GM23338 (cell line): ENCODE data around the gene MED9. TPM values are rescaled to one million over a fixed set of nuclear protein-coding genes. Genes with fewer than 3 reads are reported as not detected.

Experiments used
- ATAC-seq: fragments of 200-7000 bp; cut with Tn5 transposase; 3 replicates; pipeline ENCODE4 v1.9.1; 2020
- DNase-seq: peaks from one replicate; pipeline ENCODE4 v3.0.0-alpha.2; 2015; ENCODE audit warnings: low spot score
- H2AFZ ChIP-seq: fragments of 200-600 bp; sonication (generic); 2 replicates; pipeline ENCODE4 v1.8.0; 2016; ENCODE audit warnings: antibody characterized with exemption, mild to moderate bottlenecking, moderate library complexity
- H3F3A ChIP-seq: fragments of 200-600 bp; sonication (generic); replicated peaks from 2 replicates; pipeline ENCODE4 v1.8.0; 2017; ENCODE audit warnings: antibody characterized with exemption, mixed run types, low read depth
- H3K27ac ChIP-seq: fragments of 200-600 bp; sonication (generic); 2 replicates; pipeline ENCODE4 v1.6.1; 2016; ENCODE audit warnings: low read depth
- H3K27me3 ChIP-seq: fragments of 200-600 bp; sonication (generic); 2 replicates; pipeline ENCODE4 v1.8.0; 2016; ENCODE audit warnings: mild to moderate bottlenecking, mixed run types, moderate library complexity; ENCODE audit not compliant: insufficient read depth
- H3K36me3 ChIP-seq: fragments of 200-600 bp; sonication (generic); 2 replicates; pipeline ENCODE4 v1.8.0; 2016; ENCODE audit warnings: mild to moderate bottlenecking; ENCODE audit not compliant: insufficient read depth
- H3K4me1 ChIP-seq: fragments of 200-600 bp; sonication (generic); 2 replicates; pipeline ENCODE4 v1.8.0; 2016; ENCODE audit warnings: mild to moderate bottlenecking, moderate library complexity; ENCODE audit not compliant: insufficient read depth
- H3K4me2 ChIP-seq: fragments of 200-600 bp; sonication (generic); 2 replicates; pipeline ENCODE4 v1.7.1; 2017; ENCODE audit warnings: mixed run types
- H3K4me3 ChIP-seq: fragments of 200-600 bp; sonication (generic); 2 replicates; pipeline ENCODE4 v1.6.1; 2016; ENCODE audit warnings: mixed run types
- H3K79me2 ChIP-seq: fragments of 200-600 bp; sonication (generic); replicated peaks from 2 replicates; pipeline ENCODE4 v1.8.0; 2017; ENCODE audit warnings: mild to moderate bottlenecking; ENCODE audit not compliant: insufficient read depth
- H3K9me2 ChIP-seq: fragments of 200-600 bp; sonication (generic); 2 replicates; pipeline ENCODE4 v1.8.0; 2017; ENCODE audit not compliant: insufficient read depth
- H4K20me1 ChIP-seq: fragments of 200-600 bp; sonication (generic); replicated peaks from 2 replicates; pipeline ENCODE4 v1.8.0; 2017; ENCODE audit warnings: mild to moderate bottlenecking; ENCODE audit not compliant: insufficient read depth
- H3K27ac Mint-ChIP-seq: 2 replicates; pipeline ENCODE4 v1.8.0; 2020; ENCODE audit warnings: inconsistent platforms, mild to moderate bottlenecking, moderate library complexity, mixed read lengths
- H3K27me3 Mint-ChIP-seq: 3 replicates; pipeline ENCODE4 v1.8.0; 2022; ENCODE audit warnings: low read depth, mild to moderate bottlenecking, moderate library complexity, mixed read lengths, inconsistent platforms; ENCODE audit not compliant: insufficient read depth, poor library complexity
- H3K36me3 Mint-ChIP-seq: 3 replicates; pipeline ENCODE4 v1.8.0; 2021; ENCODE audit warnings: low read depth, mild to moderate bottlenecking, inconsistent platforms, moderate library complexity, mixed read lengths
- H3K4me1 Mint-ChIP-seq: 3 replicates; pipeline ENCODE4 v1.8.0; 2020; ENCODE audit warnings: mild to moderate bottlenecking, inconsistent platforms, mixed read lengths
- H3K4me3 Mint-ChIP-seq: 3 replicates; pipeline ENCODE4 v1.8.0; 2021; ENCODE audit warnings: moderate library complexity, mild to moderate bottlenecking, inconsistent platforms, mixed read lengths
- H3K9me3 Mint-ChIP-seq: 3 replicates; pipeline ENCODE4 v1.8.0; 2020; ENCODE audit warnings: moderate library complexity, mild to moderate bottlenecking, inconsistent platforms, mixed read lengths
- EZH2 ChIP-seq: fragments of 200-600 bp; sonication (generic); IDR thresholded peaks from one replicate; pipeline ENCODE4 v1.8.0; 2017; ENCODE audit warnings: antibody characterized with exemption, mild to moderate bottlenecking, low read depth; ENCODE audit not compliant: unreplicated experiment
- NANOG ChIP-seq: IDR thresholded peaks from 2 replicates; pipeline ENCODE4 v1.6.1; 2016; ENCODE audit warnings: antibody characterized with exemption, borderline replicate concordance
- STAT1 ChIP-seq: IDR thresholded peaks from one replicate; pipeline ENCODE4 v1.6.1; 2016; ENCODE audit warnings: antibody characterized with exemption; ENCODE audit not compliant: unreplicated experiment
- ZNF114 ChIP-seq: fragments of 250-450 bp; sonication (Bioruptor Pico); IDR thresholded peaks from 2 replicates; pipeline ENCODE4 v1.5.0; 2020; ENCODE audit warnings: mild to moderate bottlenecking, moderate library complexity
- ZNF331 ChIP-seq: fragments of 250-450 bp; sonication (Bioruptor Pico); IDR thresholded peaks from 2 replicates; pipeline ENCODE4 v1.5.0; 2020; ENCODE audit warnings: low read depth, mild to moderate bottlenecking, moderate library complexity
- polyA plus RNA-seq: library from polyadenylated mRNA; unstranded; fragments of >200 nt; fragmentation: Nextera tagmentation; extraction: Ambion mirVana; gene quantifications from 2 replicates; pipeline ENCODE4 v1.2.1, GENCODE V29; 2016
- total RNA-seq: library from RNA; depleted of rRNA; stranded (reverse); fragments of >200 nt; shearing (Covaris generic); gene quantifications from 2 replicates; pipeline ENCODE4 v1.2.3, GENCODE V29; 2014
- TF ChIP-seq, protein P1 (sequence below): IDR thresholded peaks from 2 replicates; pipeline ENCODE4 v1.6.1; 2016; ENCODE audit warnings: antibody characterized with exemption
- TF ChIP-seq, protein P2 (sequence below): IDR thresholded peaks from one replicate; pipeline ENCODE4 v1.6.1; 2018; ENCODE audit warnings: antibody characterized with exemption; ENCODE audit not compliant: unreplicated experiment
- TF ChIP-seq, protein P3 (sequence below): fragments of 250-450 bp; sonication (Bioruptor Pico); IDR thresholded peaks from 2 replicates; pipeline ENCODE4 v1.5.0; 2020; ENCODE audit warnings: mild to moderate bottlenecking, moderate library complexity

Gene MED9
- total and polyA plus RNA-seq, 2 experiments from 2014 or later = 17.3 to 19.9 TPM

DNA sequence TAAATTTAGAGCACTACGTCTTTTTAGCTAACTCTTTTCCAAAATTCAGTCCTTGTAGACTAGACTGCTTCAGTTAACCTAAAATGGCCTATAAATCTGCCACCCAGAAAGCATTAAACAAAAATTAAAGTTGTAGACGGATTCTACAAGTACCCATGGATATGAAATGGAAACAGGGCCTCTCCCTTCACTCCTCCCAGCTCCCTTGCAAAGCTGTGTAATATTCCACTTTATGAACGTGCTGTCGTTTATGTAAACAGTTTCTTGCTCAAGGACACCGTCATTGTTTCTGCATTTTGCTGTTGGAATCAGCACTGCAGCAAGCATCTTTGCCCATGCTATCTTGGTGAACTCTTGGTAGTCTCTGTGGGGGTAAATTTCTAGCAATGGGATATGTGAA is 5.1 kb downstream of the MED9 start (continued):
- TF ChIP-seq ZNF331 (CRISPR knock-in tag) (no peak), NANOG (no peak), ZNF114 (CRISPR knock-in tag) (no peak)
- TF ChIP-seq, protein P1, sequence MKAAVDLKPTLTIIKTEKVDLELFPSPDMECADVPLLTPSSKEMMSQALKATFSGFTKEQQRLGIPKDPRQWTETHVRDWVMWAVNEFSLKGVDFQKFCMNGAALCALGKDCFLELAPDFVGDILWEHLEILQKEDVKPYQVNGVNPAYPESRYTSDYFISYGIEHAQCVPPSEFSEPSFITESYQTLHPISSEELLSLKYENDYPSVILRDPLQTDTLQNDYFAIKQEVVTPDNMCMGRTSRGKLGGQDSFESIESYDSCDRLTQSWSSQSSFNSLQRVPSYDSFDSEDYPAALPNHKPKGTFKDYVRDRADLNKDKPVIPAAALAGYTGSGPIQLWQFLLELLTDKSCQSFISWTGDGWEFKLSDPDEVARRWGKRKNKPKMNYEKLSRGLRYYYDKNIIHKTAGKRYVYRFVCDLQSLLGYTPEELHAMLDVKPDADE = no peak
- TF ChIP-seq, protein P2, sequence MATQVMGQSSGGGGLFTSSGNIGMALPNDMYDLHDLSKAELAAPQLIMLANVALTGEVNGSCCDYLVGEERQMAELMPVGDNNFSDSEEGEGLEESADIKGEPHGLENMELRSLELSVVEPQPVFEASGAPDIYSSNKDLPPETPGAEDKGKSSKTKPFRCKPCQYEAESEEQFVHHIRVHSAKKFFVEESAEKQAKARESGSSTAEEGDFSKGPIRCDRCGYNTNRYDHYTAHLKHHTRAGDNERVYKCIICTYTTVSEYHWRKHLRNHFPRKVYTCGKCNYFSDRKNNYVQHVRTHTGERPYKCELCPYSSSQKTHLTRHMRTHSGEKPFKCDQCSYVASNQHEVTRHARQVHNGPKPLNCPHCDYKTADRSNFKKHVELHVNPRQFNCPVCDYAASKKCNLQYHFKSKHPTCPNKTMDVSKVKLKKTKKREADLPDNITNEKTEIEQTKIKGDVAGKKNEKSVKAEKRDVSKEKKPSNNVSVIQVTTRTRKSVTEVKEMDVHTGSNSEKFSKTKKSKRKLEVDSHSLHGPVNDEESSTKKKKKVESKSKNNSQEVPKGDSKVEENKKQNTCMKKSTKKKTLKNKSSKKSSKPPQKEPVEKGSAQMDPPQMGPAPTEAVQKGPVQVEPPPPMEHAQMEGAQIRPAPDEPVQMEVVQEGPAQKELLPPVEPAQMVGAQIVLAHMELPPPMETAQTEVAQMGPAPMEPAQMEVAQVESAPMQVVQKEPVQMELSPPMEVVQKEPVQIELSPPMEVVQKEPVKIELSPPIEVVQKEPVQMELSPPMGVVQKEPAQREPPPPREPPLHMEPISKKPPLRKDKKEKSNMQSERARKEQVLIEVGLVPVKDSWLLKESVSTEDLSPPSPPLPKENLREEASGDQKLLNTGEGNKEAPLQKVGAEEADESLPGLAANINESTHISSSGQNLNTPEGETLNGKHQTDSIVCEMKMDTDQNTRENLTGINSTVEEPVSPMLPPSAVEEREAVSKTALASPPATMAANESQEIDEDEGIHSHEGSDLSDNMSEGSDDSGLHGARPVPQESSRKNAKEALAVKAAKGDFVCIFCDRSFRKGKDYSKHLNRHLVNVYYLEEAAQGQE = no peak

DNA sequence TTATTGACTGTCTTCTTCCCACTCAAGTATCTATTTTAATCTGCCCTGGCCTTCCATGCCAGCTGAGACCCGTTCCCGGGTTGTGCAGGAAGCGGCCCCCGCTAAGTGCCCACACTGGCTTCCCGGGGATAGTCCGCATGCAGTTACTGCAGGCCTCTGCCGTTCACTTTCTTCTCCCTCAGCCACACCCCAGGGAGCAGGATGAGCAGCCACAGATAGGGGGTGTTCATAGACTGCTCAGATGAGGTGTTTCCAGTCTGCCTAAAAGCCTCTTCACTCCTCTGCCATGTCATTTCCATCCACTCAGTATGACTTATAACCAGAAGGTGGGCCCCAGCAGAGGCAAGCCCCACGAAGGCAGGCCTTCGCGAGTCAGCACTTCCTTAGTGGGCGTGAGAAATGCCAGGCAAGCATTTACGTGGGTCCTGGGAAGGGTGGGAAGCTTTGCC is 7.7 kb downstream of the MED9 start:
- DNase-seq = no peak
- Histone ChIP-seq H3K36me3 (peaks cover 7% of the 10 kb centered on the region), H2AFZ (no peak overlapping the region), H3K4me1 (no peaks in the 10 kb centered on the region), H3F3A (no peaks in the 10 kb centered on the region), H3K9me2 (no peaks in the 10 kb centered on the region), H3K4me3 (no peak overlapping the region), H3K27me3 (no peaks in the 10 kb centered on the region), H3K79me2 (peaks cover 59% of the 10 kb centered on the region), H3K4me2 (no peak overlapping the region), H4K20me1 (peaks cover 13% of the 10 kb centered on the region; the same call in 1 of the 2 replicates), H3K27ac (no peak overlapping the region)
- Mint-ChIP-seq H3K36me3 (peaks cover 38% of the 10 kb centered on the region), H3K4me1 (0 out of 3 replicates have a peak, but pooled peaks cover 2% of the 10 kb centered on the region), H3K4me3 (no peak overlapping the region), H3K27ac (no peak overlapping the region), H3K9me3 (no peaks in the 10 kb centered on the region), H3K27me3 (no peaks in the 10 kb centered on the region)
- ATAC-seq = no peak
- TF ChIP-seq, protein P2 = no peak
- TF ChIP-seq STAT1 (no peak), ZNF114 (CRISPR knock-in tag) (no peak), EZH2 (no peak)
- TF ChIP-seq, protein P3, sequence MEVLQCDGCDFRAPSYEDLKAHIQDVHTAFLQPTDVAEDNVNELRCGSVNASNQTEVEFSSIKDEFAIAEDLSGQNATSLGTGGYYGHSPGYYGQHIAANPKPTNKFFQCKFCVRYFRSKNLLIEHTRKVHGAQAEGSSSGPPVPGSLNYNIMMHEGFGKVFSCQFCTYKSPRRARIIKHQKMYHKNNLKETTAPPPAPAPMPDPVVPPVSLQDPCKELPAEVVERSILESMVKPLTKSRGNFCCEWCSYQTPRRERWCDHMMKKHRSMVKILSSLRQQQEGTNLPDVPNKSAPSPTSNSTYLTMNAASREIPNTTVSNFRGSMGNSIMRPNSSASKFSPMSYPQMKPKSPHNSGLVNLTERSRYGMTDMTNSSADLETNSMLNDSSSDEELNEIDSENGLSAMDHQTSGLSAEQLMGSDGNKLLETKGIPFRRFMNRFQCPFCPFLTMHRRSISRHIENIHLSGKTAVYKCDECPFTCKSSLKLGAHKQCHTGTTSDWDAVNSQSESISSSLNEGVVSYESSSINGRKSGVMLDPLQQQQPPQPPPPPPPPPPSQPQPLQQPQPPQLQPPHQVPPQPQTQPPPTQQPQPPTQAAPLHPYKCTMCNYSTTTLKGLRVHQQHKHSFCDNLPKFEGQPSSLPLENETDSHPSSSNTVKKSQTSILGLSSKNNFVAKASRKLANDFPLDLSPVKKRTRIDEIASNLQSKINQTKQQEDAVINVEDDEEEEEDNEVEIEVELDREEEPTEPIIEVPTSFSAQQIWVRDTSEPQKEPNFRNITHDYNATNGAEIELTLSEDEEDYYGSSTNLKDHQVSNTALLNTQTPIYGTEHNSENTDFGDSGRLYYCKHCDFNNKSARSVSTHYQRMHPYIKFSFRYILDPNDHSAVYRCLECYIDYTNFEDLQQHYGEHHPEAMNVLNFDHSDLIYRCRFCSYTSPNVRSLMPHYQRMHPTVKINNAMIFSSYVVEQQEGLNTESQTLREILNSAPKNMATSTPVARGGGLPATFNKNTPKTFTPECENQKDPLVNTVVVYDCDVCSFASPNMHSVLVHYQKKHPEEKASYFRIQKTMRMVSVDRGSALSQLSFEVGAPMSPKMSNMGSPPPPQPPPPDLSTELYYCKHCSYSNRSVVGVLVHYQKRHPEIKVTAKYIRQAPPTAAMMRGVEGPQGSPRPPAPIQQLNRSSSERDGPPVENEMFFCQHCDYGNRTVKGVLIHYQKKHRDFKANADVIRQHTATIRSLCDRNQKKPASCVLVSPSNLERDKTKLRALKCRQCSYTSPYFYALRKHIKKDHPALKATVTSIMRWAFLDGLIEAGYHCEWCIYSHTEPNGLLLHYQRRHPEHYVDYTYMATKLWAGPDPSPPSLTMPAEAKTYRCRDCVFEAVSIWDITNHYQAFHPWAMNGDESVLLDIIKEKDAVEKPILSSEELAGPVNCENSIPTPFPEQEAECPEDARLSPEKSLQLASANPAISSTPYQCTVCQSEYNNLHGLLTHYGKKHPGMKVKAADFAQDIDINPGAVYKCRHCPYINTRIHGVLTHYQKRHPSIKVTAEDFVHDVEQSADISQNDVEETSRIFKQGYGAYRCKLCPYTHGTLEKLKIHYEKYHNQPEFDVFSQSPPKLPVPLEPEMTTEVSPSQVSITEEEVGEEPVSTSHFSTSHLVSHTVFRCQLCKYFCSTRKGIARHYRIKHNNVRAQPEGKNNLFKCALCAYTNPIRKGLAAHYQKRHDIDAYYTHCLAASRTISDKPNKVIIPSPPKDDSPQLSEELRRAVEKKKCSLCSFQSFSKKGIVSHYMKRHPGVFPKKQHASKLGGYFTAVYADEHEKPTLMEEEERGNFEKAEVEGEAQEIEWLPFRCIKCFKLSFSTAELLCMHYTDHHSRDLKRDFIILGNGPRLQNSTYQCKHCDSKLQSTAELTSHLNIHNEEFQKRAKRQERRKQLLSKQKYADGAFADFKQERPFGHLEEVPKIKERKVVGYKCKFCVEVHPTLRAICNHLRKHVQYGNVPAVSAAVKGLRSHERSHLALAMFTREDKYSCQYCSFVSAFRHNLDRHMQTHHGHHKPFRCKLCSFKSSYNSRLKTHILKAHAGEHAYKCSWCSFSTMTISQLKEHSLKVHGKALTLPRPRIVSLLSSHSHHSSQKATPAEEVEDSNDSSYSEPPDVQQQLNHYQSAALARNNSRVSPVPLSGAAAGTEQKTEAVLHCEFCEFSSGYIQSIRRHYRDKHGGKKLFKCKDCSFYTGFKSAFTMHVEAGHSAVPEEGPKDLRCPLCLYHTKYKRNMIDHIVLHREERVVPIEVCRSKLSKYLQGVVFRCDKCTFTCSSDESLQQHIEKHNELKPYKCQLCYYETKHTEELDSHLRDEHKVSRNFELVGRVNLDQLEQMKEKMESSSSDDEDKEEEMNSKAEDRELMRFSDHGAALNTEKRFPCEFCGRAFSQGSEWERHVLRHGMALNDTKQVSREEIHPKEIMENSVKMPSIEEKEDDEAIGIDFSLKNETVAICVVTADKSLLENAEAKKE (CRISPR knock-in tag) = no peak
- TF ChIP-seq, protein P1 = no peak
